A549 treated with AZD9567 at 1 μM for 4 hours (cell line): Measurements from ENCODE around the gene CCDC15. TPM values are rescaled to one million over a fixed set of nuclear protein-coding genes. Genes with fewer than 3 reads are reported as not detected.

Experiments used
- total RNA-seq: library from RNA; stranded (reverse); fragments of 200-300 nt; extraction: Qiagen RNA extraction; gene quantifications from 5 replicates; pipeline ENCODE4 v1.2.3, GENCODE V29; 2022; ENCODE audit not compliant: insufficient read depth

CCDC15 gene
- total RNA-seq, result 0.49 to 0.66 TPM (median 0.55 TPM) in 5 replicates

GRCh38 chr11:124953753-124954589 is at the start of gene CCDC15:
TSS of gene CCDC15 (plus strand) at chr11:124954202. CDS start at chr11:124954733, 531 bp downstream.

GRCh38 chr11:124918950-124919349 is 35.1 kb upstream of the CCDC15 start, which contains the start of gene HEPN1:
TSS of gene HEPN1 (plus strand) at chr11:124919250.

DNA sequence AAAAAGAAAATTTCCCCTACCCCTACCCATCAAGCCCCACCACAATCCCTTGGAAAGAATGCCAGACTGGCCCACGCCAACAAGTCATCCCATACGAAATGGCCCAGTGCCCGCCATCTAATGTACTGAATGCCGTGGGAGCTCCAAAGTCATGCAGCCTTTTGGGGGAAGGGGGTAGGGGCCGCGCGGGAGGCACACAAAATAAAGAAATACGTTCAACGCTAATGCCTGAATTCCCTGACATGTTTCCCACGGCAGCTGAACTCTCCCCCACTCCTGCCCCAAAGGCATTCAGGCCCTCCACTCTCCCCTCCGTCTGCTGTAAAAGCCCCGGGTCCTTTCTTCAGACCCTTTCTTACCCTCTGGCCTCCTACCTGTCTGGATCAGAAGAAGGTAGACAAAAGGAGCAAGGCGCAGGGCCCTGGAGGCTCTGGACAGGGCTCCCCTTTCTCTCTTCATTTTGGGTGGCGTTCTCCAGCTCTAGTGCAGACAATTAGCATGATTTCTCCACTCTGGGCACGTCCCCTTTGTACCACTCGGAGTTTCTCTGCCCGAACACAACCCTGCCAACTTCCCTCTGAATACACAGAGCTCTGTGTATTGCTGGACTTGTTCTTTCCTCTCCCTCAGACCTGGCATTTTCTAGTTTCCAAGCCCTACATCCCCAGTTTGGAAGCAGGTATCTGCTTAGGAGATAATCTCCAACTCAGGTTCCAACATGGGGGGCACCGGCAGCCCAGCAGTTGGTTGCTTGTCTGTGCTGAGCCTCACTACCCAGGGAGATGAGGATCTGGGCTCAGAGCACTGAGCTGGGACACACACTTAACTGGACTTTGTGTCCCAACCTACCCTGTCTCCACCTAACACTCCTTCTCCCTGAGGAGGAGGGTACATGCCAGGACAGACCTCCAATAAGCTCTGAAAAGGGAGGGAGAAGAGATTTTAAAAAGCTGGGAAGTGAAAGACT is 18.2 kb upstream of the CCDC15 start, which contains the start of gene HEPACAM:
TSS of gene HEPACAM (minus strand) at position 500 of the 967 bp plus-strand sequence. CDS start at position 459, 41 bp downstream.

GRCh38 chr11:125062931-125063428 is 109.0 kb downstream of the CCDC15 start, which contains the start of gene SLC37A2:
TSS of gene SLC37A2 (plus strand) at chr11:125063305. CDS start at chr11:125063368, 63 bp downstream.

Other genes starting within 250 kb of the CCDC15 start
- 4.0 to 11.9 TPM (median 10.6 TPM) in 5 replicates for gene NRGN, start 214.3 kb upstream of the CCDC15 start, total RNA-seq
- gene VSIG2, start 201.9 kb upstream of the CCDC15 start, total RNA-seq, result not detected in 5 replicates
- 7.0 to 13.5 TPM (median 11.6 TPM) in 5 replicates for gene ESAM, start 191.9 kb upstream of the CCDC15 start, total RNA-seq
- 5.6 to 6.5 TPM (median 6.2 TPM) in 5 replicates for gene MSANTD2, start 153.8 kb upstream of the CCDC15 start, total RNA-seq
- gene ROBO3, start 88.8 kb upstream of the CCDC15 start, total RNA-seq, result 2.0 to 3.0 TPM (median 2.9 TPM) in 5 replicates
- not detected in 5 replicates for gene ROBO4, start 56.3 kb upstream of the CCDC15 start, total RNA-seq
- gene HEPN1, start 35.0 kb upstream of the CCDC15 start, total RNA-seq, result not detected in 5 replicates
- gene HEPACAM, start 18.2 kb upstream of the CCDC15 start, total RNA-seq, result not detected in 5 replicates
- 0.08 to 0.13 TPM (median 0.10 TPM) in 4 of 5 replicates, not detected in the other for gene SLC37A2, start 109.1 kb downstream of the CCDC15 start, total RNA-seq
- gene TMEM218, start 157.4 kb downstream of the CCDC15 start, total RNA-seq, result 15.5 to 23.3 TPM (median 20.7 TPM) in 5 replicates
- gene PKNOX2, start 210.5 kb downstream of the CCDC15 start, total RNA-seq, result 0.03 TPM in 1 of 5 replicates, not detected in the others